GM21786 (cell line): ENCODE data around the gene IFI6.
"Not testable (repeated sequence)": the region's sequence is repeated elsewhere in the genome, so short reads cannot be mapped to it uniquely, and the experiment has no call there.

Source experiments
- ATAC-seq: cut with Tn5 transposase; IDR thresholded peaks from one replicate; pipeline ENCODE4 v1.9.1; 2021; ENCODE audit not compliant: unreplicated experiment

IFI6 gene

DNA sequence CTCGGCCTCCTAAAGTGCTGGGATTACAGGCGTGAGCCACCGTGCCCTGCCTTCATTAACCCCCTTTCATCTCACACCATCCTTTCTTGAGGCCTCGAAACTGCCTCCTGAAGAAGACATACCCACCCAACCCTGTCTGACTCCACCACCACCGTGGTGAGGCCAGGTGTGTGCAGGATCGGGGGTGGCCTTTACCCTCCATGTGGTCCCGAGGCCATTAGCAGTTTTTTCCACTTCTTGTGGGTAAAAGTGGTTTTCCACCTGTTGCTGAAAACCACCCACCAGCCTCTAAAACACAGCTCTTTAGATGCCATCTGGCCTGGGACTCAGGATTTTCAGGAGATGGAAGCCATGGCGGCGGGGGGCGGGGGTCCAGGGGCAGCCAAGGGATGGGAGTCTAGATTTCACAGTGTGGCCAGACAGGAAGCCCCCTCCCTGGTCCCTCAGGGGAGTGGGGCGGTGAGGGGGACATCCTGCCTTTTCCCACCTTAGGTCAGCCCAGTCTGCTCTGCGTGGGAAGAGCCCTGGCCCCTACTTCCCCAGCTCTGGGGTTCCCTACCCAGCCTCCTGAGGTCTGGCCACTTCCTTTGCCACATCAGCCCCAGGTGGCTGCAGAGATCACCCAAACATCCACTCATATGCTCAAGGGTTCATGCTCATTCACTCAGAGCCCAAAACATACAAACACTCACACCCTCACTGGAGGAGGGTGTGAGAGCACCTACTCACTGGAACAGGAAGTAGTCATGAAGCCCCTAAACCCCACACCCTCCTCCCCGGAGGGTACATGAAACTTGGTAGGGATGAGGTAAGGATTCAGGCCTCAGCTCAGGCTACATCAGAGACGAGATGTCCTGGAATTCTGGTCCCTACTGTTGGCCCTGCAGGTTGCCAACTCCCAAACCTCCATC, 39.4 kb downstream of the IFI6 start:
- ATAC-seq = no peak

DNA sequence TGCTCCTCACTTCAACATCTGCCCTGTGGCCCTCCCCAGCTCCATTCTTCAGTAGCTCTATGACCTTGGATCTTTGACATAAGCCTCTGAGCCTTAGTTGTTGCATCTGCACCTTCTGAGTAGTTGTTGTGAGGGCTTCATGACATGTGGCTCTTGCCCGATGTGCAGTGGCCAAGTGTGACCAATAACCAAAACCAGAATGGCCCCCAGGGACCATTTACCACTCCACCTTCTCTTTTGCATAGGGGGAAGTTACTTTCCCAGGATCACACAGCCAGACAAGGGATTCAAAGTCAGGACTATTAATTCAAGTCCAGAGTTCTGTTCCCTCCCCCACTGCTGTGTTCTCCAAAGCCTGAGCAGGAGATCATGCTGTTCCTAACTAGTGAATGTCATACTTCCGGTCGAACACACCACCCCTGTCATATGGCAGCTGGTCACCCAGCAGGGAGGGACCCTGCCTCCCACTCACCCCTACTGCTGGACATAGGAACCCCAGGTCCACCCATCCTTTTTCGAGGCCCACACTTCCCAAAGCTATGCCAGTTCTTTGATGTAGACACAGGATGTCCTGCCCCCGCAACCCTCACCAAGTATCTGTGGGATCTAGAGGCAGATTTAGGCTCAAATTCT, 41.0 kb downstream of the IFI6 start:
- peak; percentile 29 for ATAC-seq

DNA sequence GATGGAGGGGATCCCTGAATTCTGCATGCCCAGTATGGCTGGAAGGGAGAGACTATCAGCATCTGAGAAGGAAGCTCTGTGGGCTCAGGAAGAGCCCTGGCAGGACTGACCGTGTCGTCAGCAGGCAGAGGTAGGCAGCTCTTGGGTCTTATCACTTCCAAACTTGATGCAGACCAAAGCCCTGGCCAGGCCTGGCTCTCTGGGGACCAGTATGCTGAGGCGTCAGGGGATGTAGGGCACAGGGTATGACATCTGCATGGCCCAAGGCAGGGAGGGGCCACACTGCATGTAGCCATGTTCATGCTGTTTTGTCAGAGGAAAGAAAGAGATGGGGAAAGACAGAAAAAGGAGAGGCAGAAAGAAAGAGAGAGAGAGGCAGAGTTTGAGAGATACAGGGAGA, 43.3 kb downstream of the IFI6 start:
- no peak for ATAC-seq

DNA sequence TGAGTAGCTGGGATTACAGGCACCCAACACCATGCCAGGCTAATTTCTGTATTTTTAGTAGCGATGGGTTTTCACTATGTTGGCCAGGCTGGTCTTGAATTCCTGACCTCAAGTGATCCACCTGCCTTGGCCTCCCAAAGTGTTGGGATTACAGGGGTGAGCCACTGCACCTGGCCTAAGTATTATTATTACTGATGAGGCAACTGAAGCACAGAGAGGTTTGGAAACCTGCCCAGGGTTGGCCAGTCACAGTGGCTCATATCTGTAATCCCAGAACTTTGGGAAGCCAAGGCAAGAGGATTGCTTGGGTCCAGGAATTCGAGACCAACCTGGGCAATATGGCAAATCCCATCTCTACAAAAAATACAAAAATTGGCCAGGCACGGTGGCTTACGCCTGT, 44.3 kb downstream of the IFI6 start:
- not testable (repeated sequence) for ATAC-seq

DNA sequence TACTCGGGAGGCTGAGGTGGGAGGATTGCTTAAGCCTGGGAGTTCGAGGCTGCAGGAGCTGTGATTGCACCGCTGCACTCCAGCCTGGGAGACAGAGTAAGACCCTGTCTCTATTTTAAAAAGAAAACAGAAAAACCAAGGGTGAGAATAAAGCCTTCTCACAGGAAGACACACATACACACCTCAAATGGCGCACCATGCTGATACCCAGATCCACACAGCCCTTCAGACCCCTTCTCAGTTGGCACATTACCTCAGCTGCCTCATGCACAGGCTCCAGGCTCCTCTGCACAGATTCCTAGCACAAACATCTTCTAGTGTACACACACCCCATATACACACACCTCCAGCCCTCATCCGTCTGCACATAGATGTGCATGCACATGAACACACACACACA, 44.9 kb downstream of the IFI6 start:
- no peak for ATAC-seq

DNA sequence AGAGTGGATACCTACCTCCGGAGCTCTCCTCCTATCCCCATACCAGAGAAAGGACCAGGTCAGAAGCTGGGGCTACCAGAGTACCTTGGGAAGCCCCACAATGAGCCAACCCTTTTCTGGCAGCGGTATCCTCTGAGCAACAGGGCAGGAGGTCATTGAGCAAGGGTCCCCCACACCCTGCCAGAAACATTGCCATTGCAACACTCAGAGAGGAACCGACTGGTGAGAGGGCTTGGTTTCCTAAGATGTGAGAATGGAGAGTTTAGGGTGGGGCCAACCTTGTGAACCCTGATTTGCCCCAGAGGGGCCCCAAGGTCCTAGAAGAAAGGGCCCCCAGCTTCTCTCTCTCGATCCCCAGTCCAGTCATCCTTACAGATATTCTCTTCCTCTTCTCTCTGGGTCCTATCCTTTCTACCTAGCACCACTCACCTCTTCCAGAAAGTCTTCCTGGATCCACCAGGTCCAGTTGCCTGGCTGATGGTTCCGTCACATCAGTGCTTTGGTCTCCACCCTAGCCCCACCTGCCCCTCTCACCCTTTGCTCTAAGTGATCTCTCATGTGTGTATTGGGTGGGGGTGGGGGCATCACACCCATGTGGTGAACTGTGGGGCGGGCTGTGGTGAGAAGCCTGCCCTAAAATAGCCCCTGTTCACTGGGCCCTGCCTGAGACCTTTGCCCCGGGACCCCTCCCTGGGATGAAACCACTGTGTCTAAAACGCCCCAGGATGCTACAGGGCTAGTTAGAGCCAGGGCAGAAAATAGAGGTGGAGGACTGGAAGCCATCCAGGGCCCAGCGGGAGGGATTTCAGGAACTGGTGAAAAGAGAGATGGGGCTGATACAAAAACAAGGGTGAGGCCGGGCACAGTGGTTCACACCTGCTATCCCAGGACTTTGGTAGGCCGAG, 45.7 kb downstream of the IFI6 start:
- no peak for ATAC-seq

DNA sequence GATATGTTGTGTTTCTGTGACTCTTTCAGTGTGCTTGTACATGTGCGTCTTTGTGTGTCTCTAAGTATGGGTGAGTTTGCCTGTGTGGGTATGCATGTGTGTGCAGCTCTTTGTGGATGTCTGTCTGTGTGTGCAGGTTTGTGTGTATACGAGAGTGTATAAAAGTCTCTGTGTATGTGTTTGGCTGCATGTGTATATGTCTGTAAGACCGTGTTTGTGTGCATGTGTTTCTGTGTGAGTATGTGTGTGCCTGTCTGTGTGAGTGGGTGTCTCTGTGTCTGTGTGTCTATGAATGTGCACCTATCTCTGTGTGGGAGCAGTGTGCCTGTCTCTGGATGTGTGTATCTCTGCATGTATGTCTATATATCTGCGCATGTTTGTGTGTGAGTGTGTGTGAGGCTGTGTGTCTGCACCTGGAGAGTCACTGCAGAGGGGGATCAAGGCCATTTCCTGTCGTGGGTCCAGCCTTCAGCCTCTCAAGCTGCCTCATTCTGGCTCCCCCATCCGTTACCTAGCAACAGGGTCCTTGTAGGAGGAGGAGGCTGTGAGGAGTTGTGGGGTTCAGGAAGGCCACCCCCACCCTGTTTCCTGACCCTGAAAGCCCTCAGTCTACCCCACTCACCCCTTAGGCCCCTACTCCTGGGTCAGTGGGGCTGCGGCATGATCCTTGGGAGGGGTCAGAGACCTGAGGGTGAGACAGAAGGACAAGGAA, 47.4 kb downstream of the IFI6 start:
- ATAC-seq = peak; percentile 17

DNA sequence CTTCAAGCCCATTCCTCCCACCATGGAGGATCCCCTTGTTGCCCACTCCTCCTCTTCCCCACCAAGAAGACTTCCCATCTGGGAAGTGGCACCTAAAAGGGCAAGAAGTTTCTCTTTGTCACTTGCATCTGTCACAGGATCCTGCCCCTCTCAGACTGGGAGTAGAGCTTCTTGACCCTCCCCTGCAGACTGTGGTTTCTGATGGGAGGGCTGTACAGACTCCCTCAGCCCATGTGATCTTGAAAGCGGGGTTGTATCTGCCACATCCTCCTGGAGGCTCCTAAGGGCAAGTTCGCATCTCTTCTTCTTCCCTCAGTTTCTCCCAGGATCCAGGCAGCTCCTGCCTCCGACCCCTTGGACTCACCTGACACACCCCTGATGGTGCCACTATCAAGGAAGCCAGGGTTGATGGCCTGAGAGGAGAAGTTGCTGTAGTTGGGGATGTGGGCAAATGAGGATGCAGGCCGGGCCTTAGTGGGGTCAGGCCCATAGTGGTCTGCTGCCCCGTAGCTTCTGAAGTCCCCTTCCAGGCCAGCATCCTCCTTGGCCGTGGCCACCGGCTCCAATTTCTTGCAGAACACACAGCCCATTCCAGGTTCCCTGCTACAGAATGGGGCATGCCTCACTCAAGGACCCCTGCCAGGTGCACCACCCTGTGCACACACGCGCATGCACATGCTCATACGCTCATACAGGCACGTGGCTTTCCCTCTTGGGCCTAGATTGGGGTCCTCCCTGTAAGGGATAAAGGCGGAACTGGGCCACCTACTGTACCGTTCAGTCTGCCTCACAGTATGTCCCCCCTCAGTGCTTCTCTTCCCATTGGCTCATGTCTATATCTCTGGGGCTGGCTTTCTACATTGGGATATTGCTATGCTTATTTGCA, 48.4 kb downstream of the IFI6 start:
- ATAC-seq = no peak

DNA sequence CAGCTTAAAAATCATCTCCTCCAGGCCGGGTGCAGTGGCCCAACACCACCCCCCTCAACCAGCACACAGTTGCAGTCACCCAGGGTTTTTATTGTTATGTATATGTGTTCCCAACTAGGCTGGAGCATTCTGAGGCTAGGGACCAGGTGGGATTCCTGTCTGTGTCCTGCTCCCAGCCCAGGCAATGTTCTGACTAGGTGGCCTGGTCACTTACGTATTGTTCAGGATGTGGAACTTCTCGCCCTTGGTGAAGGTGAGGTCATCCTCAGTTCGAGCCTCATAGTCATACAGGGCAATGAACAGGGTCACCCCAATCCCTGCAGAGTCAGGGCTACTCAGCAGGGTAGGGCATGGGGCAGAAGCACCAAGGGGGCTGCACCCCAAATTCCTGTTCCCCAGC, 49.2 kb downstream of the IFI6 start:
- no peak for ATAC-seq

DNA sequence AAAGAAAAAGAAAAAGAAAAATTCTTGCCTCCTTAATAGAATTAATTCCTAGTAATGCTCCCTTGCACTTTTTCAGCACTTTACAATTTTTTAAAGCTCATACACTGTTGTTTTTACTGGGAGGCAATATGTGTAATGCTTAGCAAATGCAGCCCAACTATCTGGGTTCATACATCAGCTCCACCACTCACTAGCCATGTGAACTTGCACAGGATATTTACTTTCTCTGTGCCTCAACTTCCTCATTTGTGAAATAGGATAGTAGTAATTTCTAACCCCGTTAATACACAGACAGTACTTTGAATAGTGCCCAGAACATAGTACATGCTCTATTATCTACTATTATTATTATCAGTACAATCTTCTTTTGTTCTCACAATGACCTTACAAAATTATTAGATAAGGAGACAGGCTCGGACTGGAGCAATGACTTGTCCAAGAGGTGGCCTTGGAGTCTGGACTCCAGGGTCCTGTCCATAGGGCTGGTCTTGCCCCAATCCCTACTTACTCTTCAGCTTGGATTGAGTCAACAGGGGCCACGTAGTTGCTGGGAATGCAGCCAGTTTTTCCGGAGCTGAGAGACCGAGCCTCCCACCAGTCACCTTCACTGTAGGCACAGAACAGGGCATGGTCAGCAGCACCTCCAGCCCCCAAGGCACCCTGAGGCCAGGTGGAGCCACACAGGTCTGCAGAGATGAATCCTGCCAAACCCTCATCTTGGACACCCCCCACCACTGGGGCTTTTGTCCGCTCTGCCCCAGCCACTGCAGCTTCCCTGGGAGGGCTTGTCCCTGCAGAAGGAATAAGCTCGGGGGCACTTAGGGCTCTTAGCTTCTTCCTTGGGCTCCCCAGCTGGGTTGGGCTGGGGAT, 50.7 kb downstream of the IFI6 start:
- ATAC-seq = no peak

DNA sequence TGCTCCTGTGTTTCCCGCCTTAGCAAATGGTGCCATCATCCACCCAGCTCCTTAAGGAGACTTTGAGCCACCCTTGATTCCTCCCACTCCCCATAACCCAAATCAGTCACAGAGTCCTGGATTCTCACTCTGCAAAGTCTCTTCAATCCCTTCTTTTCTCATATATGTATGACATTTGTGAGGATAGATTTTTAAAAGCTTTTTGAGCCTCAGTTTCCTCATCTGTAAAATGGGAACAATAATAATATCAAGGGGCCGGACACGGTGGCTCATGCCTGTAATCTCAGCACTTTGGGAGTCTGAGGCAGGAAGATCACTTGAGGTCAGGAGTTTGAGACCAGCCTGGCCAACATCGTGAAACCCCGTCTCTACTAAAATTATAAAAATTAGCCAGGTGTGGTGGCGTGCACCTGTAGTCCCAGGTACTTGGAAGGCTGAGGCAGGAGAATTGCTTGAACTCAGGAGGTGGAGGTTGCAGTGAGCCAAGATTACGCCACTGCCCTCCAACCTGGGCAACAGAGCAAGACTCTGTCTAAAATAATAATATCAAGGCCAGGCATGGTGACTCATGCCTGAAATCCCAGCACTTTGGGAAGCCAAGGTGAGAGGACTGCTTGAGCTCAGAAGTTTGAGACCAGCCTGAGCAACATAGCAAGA, 52.1 kb downstream of the IFI6 start:
- not testable (repeated sequence) for ATAC-seq

DNA sequence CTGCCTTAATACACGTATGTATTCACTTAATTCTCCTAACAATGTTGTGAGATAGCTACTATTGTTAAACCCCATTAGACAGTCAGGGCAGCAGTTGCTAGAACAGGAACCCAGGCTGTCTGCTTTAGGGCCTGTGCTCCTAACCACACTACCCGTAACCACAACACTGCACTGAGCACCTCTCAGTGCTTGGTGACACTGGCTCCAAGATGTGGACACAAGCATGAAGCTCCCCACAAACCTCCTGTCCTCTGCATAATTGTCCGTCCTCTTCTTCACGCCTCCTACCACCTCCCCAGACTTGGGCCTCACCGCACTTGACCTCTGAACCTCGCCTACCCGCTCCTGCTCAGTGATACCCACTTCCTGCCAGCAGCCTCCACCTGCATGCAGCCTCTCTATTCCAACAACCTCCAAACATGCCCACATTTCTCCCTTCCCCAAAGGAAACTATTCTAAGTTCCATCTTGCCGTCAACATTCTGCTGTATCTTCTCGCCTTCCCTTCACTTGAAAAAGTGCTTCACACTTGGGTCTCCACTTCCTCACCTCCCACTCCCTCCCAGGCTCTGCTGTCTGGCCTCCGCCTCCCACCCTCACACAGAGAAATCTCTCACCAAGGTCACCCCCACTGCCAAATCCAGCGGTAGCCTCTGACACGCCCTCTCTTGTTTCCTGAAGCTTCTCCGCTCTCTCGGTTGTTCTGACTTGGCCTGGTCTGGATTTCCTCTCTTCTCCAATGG, 53.5 kb downstream of the IFI6 start:
- no peak for ATAC-seq

DNA sequence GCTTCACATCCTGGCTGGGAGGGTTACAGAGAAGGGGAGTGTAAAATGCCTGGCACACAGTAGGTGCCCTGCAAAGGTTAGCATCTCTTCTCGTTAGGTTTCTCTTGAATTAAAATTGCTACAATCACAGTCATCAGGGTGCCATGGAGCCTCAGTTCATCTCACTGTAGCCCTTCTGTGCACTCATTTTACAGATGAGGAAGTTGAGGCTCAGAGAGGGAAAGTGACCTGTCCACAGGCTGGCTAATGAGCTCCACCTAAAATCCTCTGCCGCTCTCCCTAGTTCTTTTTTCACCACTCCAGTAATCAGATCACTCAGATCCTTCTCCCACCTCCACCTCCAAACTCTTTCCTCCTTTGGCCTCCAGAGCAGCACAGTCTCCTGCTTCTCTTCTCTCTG, 54.6 kb downstream of the IFI6 start:
- no peak for ATAC-seq

DNA sequence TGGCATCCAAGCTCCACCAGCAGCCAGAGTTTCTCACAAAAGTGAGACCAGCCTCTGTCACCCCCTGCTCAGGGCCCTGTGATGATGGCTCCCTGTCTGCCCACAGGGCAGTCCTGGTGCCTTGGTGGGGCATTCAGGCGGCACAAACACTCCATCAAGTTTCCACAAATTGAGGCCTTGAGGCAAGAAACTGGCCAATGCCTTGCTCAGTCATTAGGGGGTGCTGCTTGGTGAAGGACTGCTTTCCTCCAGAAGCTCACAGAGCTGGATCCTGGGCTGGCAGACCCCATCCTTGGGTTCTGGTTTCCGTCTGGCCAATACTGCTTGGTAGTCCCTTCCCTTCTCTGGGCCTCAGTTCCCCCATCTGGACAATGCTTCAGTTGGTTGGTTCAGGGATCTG, 55.6 kb downstream of the IFI6 start:
- no peak for ATAC-seq
